Central memory CD8-positive, alpha-beta T cell (primary cell): ENCODE measurements around the gene FHIP2A.
"Not testable (repeated sequence)": the region's sequence is repeated elsewhere in the genome, so short reads cannot be mapped to it uniquely, and the experiment has no call there.

Source experiments
- ATAC-seq: fragments of 150-1000 bp; cut with Tn5 transposase; replicated peaks from 2 replicates; pipeline ENCODE4 v1.10.0; 2022; ENCODE audit warnings: mild to moderate bottlenecking, moderate FRiP score, moderate number of reproducible peaks; ENCODE audit not compliant: poor library complexity, severe bottlenecking; ENCODE audit errors: extremely low read depth
- DNase-seq, 2 donors: peaks; one replicate each; pipeline ENCODE4 v3.0.0; 2021; ENCODE audit warnings: low spot score in 2 of 2
- H3K27ac Mint-ChIP-seq: one replicate; pipeline ENCODE4 v1.8.0; 2022; ENCODE audit warnings: low read depth, mild to moderate bottlenecking, moderate library complexity, mixed read lengths
- H3K27me3 Mint-ChIP-seq: one replicate; pipeline ENCODE4 v1.8.0; 2022; ENCODE audit warnings: mixed read lengths
- H3K36me3 Mint-ChIP-seq: one replicate; pipeline ENCODE4 v1.8.0; 2022; ENCODE audit warnings: mild to moderate bottlenecking, moderate library complexity, mixed read lengths; ENCODE audit not compliant: insufficient read depth
- H3K4me1 Mint-ChIP-seq: one replicate; pipeline ENCODE4 v1.8.0; 2022; ENCODE audit warnings: mixed read lengths
- H3K4me3 Mint-ChIP-seq: one replicate; pipeline ENCODE4 v1.8.0; 2022; ENCODE audit warnings: mild to moderate bottlenecking, moderate library complexity, mixed read lengths
- H3K9me3 Mint-ChIP-seq: one replicate; pipeline ENCODE4 v1.8.0; 2022; ENCODE audit warnings: mixed read lengths

FHIP2A gene, protein sequence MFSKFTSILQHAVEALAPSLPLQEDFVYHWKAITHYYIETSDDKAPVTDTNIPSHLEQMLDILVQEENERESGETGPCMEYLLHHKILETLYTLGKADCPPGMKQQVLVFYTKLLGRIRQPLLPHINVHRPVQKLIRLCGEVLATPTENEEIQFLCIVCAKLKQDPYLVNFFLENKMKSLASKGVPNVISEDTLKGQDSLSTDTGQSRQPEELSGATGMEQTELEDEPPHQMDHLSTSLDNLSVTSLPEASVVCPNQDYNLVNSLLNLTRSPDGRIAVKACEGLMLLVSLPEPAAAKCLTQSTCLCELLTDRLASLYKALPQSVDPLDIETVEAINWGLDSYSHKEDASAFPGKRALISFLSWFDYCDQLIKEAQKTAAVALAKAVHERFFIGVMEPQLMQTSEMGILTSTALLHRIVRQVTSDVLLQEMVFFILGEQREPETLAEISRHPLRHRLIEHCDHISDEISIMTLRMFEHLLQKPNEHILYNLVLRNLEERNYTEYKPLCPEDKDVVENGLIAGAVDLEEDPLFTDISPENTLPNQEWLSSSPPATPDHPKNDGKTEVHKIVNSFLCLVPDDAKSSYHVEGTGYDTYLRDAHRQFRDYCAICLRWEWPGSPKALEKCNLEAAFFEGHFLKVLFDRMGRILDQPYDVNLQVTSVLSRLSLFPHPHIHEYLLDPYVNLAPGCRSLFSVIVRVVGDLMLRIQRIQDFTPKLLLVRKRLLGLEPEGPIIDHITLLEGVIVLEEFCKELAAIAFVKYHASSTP

DNA sequence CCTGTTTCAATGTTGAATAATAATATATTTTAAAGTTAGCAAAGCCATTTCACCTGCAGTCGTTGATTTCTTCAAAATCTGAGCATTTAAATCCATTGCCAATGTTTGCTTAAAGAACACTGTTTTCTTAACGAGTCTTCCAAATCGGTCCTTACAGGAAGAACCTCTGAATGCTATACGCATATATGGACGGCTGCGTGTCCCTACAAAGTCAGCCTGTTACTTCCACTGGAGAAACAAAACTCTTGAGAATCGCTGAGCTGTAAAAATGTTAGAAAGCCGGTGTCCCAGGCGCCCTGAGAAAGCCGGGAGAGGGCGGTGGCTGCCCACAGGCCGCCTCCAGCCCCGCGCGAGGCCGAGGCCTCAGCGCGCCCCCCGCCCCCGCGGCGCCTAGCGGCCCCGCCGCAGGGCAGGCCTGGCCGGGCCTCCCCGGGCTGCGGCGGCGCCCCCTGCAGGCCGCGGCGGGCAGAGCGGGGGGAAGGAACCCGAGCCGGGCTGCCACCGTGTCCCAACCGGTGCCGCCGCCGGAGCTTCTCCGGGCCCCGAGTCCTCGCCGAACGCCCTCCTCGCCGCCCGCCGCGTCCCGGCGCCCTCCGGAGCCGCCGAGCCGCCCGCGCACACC lies at the start of gene FHIP2A:
TSS of gene FHIP2A (plus strand) at position 488 of the 622 bp plus-strand sequence. CDS start 299 bp downstream, outside the sequence.
- Mint-ChIP-seq H3K4me1 (peaks cover 39% of the 10 kb centered on the region), H3K4me3 (peak within 1 kb of the TSS; percentile 91), H3K27me3 (no peaks in the 10 kb centered on the region), H3K9me3 (no peaks in the 10 kb centered on the region), H3K27ac (peak within 1 kb of the TSS; percentile 95), H3K36me3 (peaks cover 12% of the 10 kb centered on the region)
- ATAC-seq (peak; percentile 87), DNase-seq (peak; percentile 76 to 83)

- DNase-seq: no peak
- no peak overlapping the region for H3K27ac Mint-ChIP-seq
- ATAC-seq: no peak
- H3K4me3 Mint-ChIP-seq: no peak overlapping the region
- peaks cover 9% of the 10 kb centered on the region for H3K4me1 Mint-ChIP-seq
- H3K27me3 Mint-ChIP-seq: no peaks in the 10 kb centered on the region
- H3K9me3 Mint-ChIP-seq: no peaks in the 10 kb centered on the region
- no peaks in the 10 kb centered on the region for H3K36me3 Mint-ChIP-seq
Measured at GRCh38 chr10:114772496-114773196, 48.9 kb upstream of the FHIP2A start.

DNA sequence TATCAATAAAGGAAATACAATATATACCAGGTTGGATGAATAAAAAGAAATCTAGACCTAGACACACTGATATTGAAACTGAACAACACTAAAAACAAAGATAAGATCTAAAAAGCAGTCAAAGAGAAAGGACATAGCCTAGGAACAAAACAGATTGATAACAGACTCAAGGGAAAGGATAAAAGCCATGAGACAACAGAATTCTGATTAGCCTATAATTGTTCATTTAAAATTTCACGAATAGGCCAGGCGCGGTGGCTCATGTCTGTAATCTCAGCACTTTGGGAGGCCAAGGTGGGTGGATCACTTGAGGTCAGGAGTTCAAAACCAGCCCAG lies 48.4 kb upstream of the FHIP2A start:
- H3K9me3 Mint-ChIP-seq: no peaks in the 10 kb centered on the region
- ATAC-seq (no peak), DNase-seq (no peak)
- no peak overlapping the region for H3K27ac Mint-ChIP-seq
- no peaks in the 10 kb centered on the region for H3K36me3 Mint-ChIP-seq
- no peak overlapping the region for H3K4me3 Mint-ChIP-seq
- no peaks in the 10 kb centered on the region for H3K27me3 Mint-ChIP-seq
- H3K4me1 Mint-ChIP-seq: peaks cover 9% of the 10 kb centered on the region

- not testable (repeated sequence) for H3K4me3 Mint-ChIP-seq, H3K27ac Mint-ChIP-seq, ATAC-seq, H3K36me3 Mint-ChIP-seq, H3K9me3 Mint-ChIP-seq, DNase-seq, H3K27me3 Mint-ChIP-seq, H3K4me1 Mint-ChIP-seq
Measured at GRCh38 chr10:114775082-114775481, 46.5 kb upstream of the FHIP2A start.

DNA sequence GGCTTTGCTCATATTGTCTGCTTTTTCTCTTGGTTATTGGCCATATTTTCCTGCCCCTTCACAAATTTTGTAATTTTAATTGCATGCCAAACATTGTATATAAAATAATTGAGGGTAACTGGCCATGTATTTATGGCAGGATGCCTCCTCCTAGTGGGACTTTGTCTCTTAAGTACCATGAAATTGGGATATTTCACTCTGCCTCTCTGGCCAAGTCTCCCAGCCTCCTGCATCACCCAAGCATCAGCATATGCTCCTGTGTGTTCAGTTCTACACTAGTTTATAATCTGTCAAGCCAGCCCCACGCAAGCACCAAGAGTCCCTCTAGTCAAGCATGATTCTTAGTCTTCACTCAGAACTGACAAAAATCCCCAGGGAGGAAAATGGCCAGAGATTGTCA lies 44.2 kb upstream of the FHIP2A start:
- Mint-ChIP-seq H3K27ac (no peak overlapping the region), H3K9me3 (no peaks in the 10 kb centered on the region), H3K4me3 (no peak overlapping the region), H3K27me3 (no peaks in the 10 kb centered on the region), H3K4me1 (no peaks in the 10 kb centered on the region), H3K36me3 (peaks cover 2% of the 10 kb centered on the region)
- DNase-seq: no peak
- ATAC-seq: no peak

DNA sequence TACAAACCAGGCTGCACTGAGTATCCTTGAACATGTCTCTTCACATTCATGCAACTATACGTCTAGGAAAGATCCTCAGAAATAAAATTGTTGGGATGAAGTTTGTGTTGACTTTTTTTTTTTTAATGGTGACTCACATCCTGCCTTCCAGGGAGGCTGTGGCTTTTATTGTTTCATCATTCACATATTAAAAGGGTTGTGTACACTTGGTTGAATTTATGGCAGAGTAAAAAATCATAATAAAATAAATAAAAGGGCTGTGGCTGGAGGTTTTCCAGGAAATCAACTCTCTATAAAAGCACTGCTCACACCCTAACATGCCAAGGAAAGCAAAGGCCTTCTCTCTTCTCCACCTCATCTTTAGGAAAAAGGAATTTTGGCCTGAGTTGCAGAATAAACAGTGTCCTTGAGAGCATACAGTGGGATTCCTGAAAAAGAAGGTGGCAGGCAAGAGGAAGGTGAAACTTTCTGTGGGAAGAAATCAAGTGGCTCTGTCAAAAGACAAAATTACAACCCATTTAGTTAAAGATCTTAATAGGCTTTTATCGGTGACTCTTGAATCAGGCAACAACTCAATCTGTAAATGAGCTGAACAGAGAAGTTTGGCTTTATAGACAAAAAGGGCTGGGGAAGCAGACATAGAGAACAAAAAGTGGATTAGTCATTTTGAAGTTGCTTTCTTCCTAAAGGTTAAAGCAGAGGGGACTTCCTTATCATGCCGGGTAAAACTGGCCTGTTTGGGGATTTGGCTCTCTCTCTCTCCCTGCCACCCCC lies 41.6 kb upstream of the FHIP2A start:
- H3K27me3 Mint-ChIP-seq: no peaks in the 10 kb centered on the region
- no peaks in the 10 kb centered on the region for H3K4me1 Mint-ChIP-seq
- no peak overlapping the region for H3K27ac Mint-ChIP-seq
- no peak for ATAC-seq
- H3K36me3 Mint-ChIP-seq: peaks cover 4% of the 10 kb centered on the region
- H3K4me3 Mint-ChIP-seq: no peak overlapping the region
- no peaks in the 10 kb centered on the region for H3K9me3 Mint-ChIP-seq
- DNase-seq: no peak

GRCh38 chr10:114780577-114781184 lies 40.9 kb upstream of the FHIP2A start:
- no peak for DNase-seq
- Mint-ChIP-seq H3K4me1 (no peaks in the 10 kb centered on the region), H3K27me3 (no peaks in the 10 kb centered on the region), H3K9me3 (no peaks in the 10 kb centered on the region), H3K4me3 (no peak overlapping the region), H3K36me3 (peaks cover 4% of the 10 kb centered on the region), H3K27ac (no peak overlapping the region)
- no peak for ATAC-seq

DNA sequence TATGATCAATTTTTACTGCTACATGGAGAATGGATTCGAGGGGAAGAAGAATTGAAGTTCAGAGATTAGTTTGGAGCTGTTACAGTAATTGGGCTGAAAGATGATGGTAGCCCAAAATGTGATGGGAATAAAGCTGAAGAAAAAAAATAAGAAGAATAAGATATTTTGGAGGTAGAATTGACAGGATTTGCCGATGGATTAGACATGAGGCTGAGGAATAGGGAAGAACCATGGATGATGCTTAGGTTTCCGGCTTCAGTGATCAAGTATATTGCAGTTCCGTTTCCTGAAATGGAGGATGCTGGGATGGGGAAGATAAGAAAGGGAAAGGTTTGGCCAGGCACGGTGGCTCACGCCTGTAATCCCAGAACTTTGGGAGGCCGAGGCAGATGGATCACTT lies 38.9 kb upstream of the FHIP2A start:
- ATAC-seq (no peak), DNase-seq (no peak)
- Mint-ChIP-seq H3K4me1 (no peaks in the 10 kb centered on the region), H3K9me3 (no peaks in the 10 kb centered on the region), H3K4me3 (no peak overlapping the region), H3K36me3 (peaks cover 4% of the 10 kb centered on the region), H3K27me3 (no peaks in the 10 kb centered on the region), H3K27ac (no peak overlapping the region)

DNA sequence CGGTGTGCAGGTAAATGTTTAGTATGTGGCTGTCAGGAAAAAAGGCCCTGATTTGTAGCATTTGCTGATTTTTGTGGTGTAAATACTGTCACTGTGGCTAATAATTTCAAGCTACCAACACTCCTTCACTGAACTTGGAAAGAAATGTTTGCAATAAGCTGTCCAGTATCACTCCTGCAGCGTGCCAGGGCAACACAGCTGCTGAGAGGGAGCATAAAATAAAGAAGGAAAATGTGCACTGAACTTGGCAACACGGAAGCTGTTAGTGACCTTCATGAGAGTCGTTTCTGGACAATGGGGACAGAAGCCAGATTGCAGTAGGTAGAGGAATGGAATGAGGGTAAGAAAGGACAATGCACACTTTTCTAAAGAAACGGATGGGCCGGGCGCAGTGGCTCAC lies 37.9 kb upstream of the FHIP2A start:
- Mint-ChIP-seq H3K4me1 (no peaks in the 10 kb centered on the region), H3K27me3 (no peaks in the 10 kb centered on the region), H3K36me3 (peaks cover 6% of the 10 kb centered on the region), H3K27ac (no peak overlapping the region), H3K4me3 (no peak overlapping the region), H3K9me3 (no peaks in the 10 kb centered on the region)
- no peak for ATAC-seq
- no peak for DNase-seq

GRCh38 chr10:114786492-114786891 lies 35.1 kb upstream of the FHIP2A start:
- ATAC-seq: peak; percentile 62
- H3K4me3 Mint-ChIP-seq, H3K4me1 Mint-ChIP-seq, DNase-seq, H3K36me3 Mint-ChIP-seq, H3K9me3 Mint-ChIP-seq, H3K27me3 Mint-ChIP-seq, H3K27ac Mint-ChIP-seq: not testable (repeated sequence)

DNA sequence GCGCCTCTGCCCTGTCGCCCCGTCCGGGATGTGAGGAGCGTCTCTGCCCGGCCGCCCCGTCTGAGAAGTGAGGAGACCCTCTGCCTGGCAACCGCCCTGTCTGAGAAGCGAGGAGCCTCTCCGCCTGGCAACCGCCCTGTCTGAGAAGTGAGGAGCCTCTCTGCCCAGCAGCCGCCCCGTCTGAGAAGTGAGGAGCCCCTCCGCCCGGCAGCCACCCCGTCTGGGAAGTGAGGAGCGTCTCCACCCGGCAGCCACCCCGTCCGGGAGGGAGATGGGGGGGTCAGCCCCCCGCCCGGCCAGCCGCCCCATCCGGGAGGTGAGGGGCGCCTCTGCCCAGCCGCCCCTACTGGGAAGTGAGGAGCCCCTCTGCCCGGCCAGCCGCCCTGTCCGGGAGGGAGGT lies 34.4 kb upstream of the FHIP2A start:
- H3K36me3 Mint-ChIP-seq, ATAC-seq, H3K9me3 Mint-ChIP-seq, DNase-seq, H3K4me3 Mint-ChIP-seq, H3K4me1 Mint-ChIP-seq, H3K27ac Mint-ChIP-seq, H3K27me3 Mint-ChIP-seq: not testable (repeated sequence)
